ENCODE measurements around the gene POLR1E.

DNA sequence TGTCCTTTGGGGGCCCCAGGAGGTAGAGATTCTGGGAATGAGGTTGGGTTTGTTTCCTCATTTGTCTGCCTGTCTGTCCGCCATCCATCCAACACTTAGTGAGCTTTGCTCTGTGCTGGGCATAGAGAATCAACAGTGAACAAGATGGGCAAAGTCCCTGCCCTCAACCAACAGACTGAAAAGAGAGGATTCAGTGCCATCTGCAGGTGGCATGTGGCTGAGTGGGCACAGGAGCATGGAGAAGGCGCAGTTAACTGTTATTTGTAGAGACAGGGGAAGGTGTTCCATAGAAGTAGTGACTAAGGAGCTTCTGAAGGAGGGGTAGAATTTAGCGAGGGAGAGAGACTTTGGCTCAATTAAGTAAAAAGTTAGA lies 23.1 kb downstream of the POLR1E start:
- TF ChIP-seq EZH2 (IDR thresholded peaks at IDR 0.05; ENCODE audit: borderline replicate concordance, low read depth, low read length, severe bottlenecking) = no peak
- TF ChIP-seq, protein P1, sequence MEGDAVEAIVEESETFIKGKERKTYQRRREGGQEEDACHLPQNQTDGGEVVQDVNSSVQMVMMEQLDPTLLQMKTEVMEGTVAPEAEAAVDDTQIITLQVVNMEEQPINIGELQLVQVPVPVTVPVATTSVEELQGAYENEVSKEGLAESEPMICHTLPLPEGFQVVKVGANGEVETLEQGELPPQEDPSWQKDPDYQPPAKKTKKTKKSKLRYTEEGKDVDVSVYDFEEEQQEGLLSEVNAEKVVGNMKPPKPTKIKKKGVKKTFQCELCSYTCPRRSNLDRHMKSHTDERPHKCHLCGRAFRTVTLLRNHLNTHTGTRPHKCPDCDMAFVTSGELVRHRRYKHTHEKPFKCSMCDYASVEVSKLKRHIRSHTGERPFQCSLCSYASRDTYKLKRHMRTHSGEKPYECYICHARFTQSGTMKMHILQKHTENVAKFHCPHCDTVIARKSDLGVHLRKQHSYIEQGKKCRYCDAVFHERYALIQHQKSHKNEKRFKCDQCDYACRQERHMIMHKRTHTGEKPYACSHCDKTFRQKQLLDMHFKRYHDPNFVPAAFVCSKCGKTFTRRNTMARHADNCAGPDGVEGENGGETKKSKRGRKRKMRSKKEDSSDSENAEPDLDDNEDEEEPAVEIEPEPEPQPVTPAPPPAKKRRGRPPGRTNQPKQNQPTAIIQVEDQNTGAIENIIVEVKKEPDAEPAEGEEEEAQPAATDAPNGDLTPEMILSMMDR (IDR thresholded peaks at IDR 0.05; ENCODE audit: borderline replicate concordance, extremely low read depth, low read length, poor library complexity, severe bottlenecking) = peak; percentile 55

Measured in DND-41 (cell line).